ENCODE data around the gene PIH1D1.
A peak's percentile ranks its signal among the peaks of the same experiment; 100 is the strongest.

Gene PIH1D1

GRCh38 chr19:49440439-49441209 is 11.0 kb downstream of the PIH1D1 start:
- DNase-seq (ENCODE audit: low read depth in 2 of 2) = no peak
- H3K4me3 ChIP-seq (replicated peaks in 1 of 2; ENCODE audit: low read depth in 2 of 2, low read length in 2 of 2) = peak overlapping the region in 1 of 2 donors; percentile 3
- TF ChIP-seq CTCF (IDR thresholded peaks at IDR 0.05; ENCODE audit: low read depth, low read length) = no peak

GRCh38 chr19:49439836-49440235 is 11.8 kb downstream of the PIH1D1 start:
- TF ChIP-seq CTCF (IDR thresholded peaks at IDR 0.05; ENCODE audit: low read depth, low read length) = no peak
- no peak for DNase-seq (ENCODE audit: low read depth in 2 of 2)
- no peak overlapping the region for H3K4me3 ChIP-seq (replicated peaks in 1 of 2; ENCODE audit: low read depth in 2 of 2, low read length in 2 of 2)

- H3K4me3 ChIP-seq (replicated peaks in 1 of 2; ENCODE audit: low read depth in 2 of 2, low read length in 2 of 2) = no peak overlapping the region
- no peak for DNase-seq (ENCODE audit: low read depth in 2 of 2)
- TF ChIP-seq CTCF (IDR thresholded peaks at IDR 0.05; ENCODE audit: low read depth, low read length) = no peak
These were observed 13.4 kb downstream of the PIH1D1 start for GRCh38 chr19:49438261-49438660.

GRCh38 chr19:49437231-49437630 is 14.4 kb downstream of the PIH1D1 start:
- TF ChIP-seq CTCF (IDR thresholded peaks at IDR 0.05; ENCODE audit: low read depth, low read length) = no peak

GRCh38 chr19:49436381-49437017 is 15.1 kb downstream of the PIH1D1 start:
- no peak overlapping the region for H3K4me3 ChIP-seq (replicated peaks in 1 of 2; ENCODE audit: low read depth in 2 of 2, low read length in 2 of 2)
- no peak for TF ChIP-seq CTCF (IDR thresholded peaks at IDR 0.05; ENCODE audit: low read depth, low read length)
- no peak for DNase-seq (ENCODE audit: low read depth in 2 of 2)

More at GRCh38 chr19:49437231-49437630, 14.4 kb downstream of the PIH1D1 start:
- H3K4me3 ChIP-seq (replicated peaks in 1 of 2; ENCODE audit: low read depth in 2 of 2, low read length in 2 of 2) = no peak overlapping the region
- DNase-seq (ENCODE audit: low read depth in 2 of 2) = no peak

- no peak for DNase-seq (ENCODE audit: low read depth in 2 of 2)
- no peak for TF ChIP-seq CTCF (IDR thresholded peaks at IDR 0.05; ENCODE audit: low read depth, low read length)
- H3K4me3 ChIP-seq (replicated peaks in 1 of 2; ENCODE audit: low read depth in 2 of 2, low read length in 2 of 2) = no peak overlapping the region
These were observed 15.9 kb downstream of the PIH1D1 start for GRCh38 chr19:49435670-49436069.

Data from cardiac fibroblast (primary cell).